ENCODE measurements around the gene ACP3. TPM values are rescaled to one million over a fixed set of nuclear protein-coding genes. Genes with fewer than 3 reads are reported as not detected.

ACP3 gene
- polyA plus RNA-seq, 1 donor from 2014 or later, result not detected

- Histone ChIP-seq H3F3A (ENCODE audit: insufficient read depth, low read length, poor library complexity, severe bottlenecking) (no peaks in the 10 kb centered on the region), H3K36me3 (ENCODE audit: insufficient read depth, low read length) (no peaks in the 10 kb centered on the region), H3K27ac (ENCODE audit: low read length) (no peak overlapping the region), H3K27me3 (ENCODE audit: insufficient read depth, low read depth, low read length) (no peaks in the 10 kb centered on the region), H4K20me1 (ENCODE audit: insufficient read depth) (no peaks in the 10 kb centered on the region), H3K4me2 (ENCODE audit: low read length) (no peak overlapping the region), H2AFZ (ENCODE audit: low read depth, low read length) (no peak overlapping the region), H3K9me3 (ENCODE audit: low read length) (no peaks in the 10 kb centered on the region), H3K4me3 (ENCODE audit: low read length) (no peak overlapping the region), H3K9ac (ENCODE audit: low read length) (no peak overlapping the region), H3K79me2 (replicated peaks; ENCODE audit: insufficient read depth, low read length) (no peaks in the 10 kb centered on the region), H3K9me2 (ENCODE audit: insufficient read depth, low read length) (no peaks in the 10 kb centered on the region)
- no peak for TF ChIP-seq EP300 (conservative IDR thresholded peaks at IDR 0.05; ENCODE audit: poor library complexity, severe bottlenecking)
- TF ChIP-seq POLR2AphosphoS5 (IDR thresholded peaks at IDR 0.05), result no peak
- no peak for TF ChIP-seq RAD21 (conservative IDR thresholded peaks at IDR 0.05)
- TF ChIP-seq SMC3 (conservative IDR thresholded peaks at IDR 0.05; ENCODE audit: poor library complexity), result no peak
- TF ChIP-seq, protein P1, sequence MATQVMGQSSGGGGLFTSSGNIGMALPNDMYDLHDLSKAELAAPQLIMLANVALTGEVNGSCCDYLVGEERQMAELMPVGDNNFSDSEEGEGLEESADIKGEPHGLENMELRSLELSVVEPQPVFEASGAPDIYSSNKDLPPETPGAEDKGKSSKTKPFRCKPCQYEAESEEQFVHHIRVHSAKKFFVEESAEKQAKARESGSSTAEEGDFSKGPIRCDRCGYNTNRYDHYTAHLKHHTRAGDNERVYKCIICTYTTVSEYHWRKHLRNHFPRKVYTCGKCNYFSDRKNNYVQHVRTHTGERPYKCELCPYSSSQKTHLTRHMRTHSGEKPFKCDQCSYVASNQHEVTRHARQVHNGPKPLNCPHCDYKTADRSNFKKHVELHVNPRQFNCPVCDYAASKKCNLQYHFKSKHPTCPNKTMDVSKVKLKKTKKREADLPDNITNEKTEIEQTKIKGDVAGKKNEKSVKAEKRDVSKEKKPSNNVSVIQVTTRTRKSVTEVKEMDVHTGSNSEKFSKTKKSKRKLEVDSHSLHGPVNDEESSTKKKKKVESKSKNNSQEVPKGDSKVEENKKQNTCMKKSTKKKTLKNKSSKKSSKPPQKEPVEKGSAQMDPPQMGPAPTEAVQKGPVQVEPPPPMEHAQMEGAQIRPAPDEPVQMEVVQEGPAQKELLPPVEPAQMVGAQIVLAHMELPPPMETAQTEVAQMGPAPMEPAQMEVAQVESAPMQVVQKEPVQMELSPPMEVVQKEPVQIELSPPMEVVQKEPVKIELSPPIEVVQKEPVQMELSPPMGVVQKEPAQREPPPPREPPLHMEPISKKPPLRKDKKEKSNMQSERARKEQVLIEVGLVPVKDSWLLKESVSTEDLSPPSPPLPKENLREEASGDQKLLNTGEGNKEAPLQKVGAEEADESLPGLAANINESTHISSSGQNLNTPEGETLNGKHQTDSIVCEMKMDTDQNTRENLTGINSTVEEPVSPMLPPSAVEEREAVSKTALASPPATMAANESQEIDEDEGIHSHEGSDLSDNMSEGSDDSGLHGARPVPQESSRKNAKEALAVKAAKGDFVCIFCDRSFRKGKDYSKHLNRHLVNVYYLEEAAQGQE (IDR thresholded peaks at IDR 0.05; ENCODE audit: borderline replicate concordance), result no peak
- TF ChIP-seq EZH2 (IDR thresholded peaks at IDR 0.05; ENCODE audit: borderline replicate concordance, insufficient read depth, low read length, poor library complexity, severe bottlenecking), result no peak
- TF ChIP-seq, protein P2, sequence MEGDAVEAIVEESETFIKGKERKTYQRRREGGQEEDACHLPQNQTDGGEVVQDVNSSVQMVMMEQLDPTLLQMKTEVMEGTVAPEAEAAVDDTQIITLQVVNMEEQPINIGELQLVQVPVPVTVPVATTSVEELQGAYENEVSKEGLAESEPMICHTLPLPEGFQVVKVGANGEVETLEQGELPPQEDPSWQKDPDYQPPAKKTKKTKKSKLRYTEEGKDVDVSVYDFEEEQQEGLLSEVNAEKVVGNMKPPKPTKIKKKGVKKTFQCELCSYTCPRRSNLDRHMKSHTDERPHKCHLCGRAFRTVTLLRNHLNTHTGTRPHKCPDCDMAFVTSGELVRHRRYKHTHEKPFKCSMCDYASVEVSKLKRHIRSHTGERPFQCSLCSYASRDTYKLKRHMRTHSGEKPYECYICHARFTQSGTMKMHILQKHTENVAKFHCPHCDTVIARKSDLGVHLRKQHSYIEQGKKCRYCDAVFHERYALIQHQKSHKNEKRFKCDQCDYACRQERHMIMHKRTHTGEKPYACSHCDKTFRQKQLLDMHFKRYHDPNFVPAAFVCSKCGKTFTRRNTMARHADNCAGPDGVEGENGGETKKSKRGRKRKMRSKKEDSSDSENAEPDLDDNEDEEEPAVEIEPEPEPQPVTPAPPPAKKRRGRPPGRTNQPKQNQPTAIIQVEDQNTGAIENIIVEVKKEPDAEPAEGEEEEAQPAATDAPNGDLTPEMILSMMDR (IDR thresholded peaks at IDR 0.05; ENCODE audit: poor library complexity, severe bottlenecking), result no peak
- TF ChIP-seq TAF1 (IDR thresholded peaks at IDR 0.05; ENCODE audit: low read depth), result no peak
- TF ChIP-seq MXI1 (conservative IDR thresholded peaks at IDR 0.05; ENCODE audit: poor library complexity, severe bottlenecking), result no peak
Measured at GRCh38 chr3:132273036-132273435, 44.2 kb upstream of the ACP3 start.

- Histone ChIP-seq H4K20me1 (ENCODE audit: insufficient read depth) (no peaks in the 10 kb centered on the region), H3K9ac (ENCODE audit: low read length) (no peak overlapping the region), H3K27me3 (ENCODE audit: insufficient read depth, low read depth, low read length) (no peaks in the 10 kb centered on the region), H2AFZ (ENCODE audit: low read depth, low read length) (no peak overlapping the region), H3K9me2 (ENCODE audit: insufficient read depth, low read length) (no peaks in the 10 kb centered on the region), H3K27ac (ENCODE audit: low read length) (no peak overlapping the region), H3K79me2 (replicated peaks; ENCODE audit: insufficient read depth, low read length) (no peaks in the 10 kb centered on the region), H3K9me3 (ENCODE audit: low read length) (no peaks in the 10 kb centered on the region), H3K36me3 (ENCODE audit: insufficient read depth, low read length) (no peaks in the 10 kb centered on the region), H3F3A (ENCODE audit: insufficient read depth, low read length, poor library complexity, severe bottlenecking) (no peaks in the 10 kb centered on the region), H3K4me3 (ENCODE audit: low read length) (no peak overlapping the region), H3K4me2 (ENCODE audit: low read length) (no peak overlapping the region)
- TF ChIP-seq SMC3 (conservative IDR thresholded peaks at IDR 0.05; ENCODE audit: poor library complexity) (no peak), EZH2 (IDR thresholded peaks at IDR 0.05; ENCODE audit: borderline replicate concordance, insufficient read depth, low read length, poor library complexity, severe bottlenecking) (no peak), TAF1 (IDR thresholded peaks at IDR 0.05; ENCODE audit: low read depth) (no peak), EP300 (conservative IDR thresholded peaks at IDR 0.05; ENCODE audit: poor library complexity, severe bottlenecking) (no peak), MXI1 (conservative IDR thresholded peaks at IDR 0.05; ENCODE audit: poor library complexity, severe bottlenecking) (no peak), RAD21 (conservative IDR thresholded peaks at IDR 0.05) (no peak), POLR2AphosphoS5 (IDR thresholded peaks at IDR 0.05) (no peak)
- TF ChIP-seq, protein P2 (IDR thresholded peaks at IDR 0.05; ENCODE audit: poor library complexity, severe bottlenecking), result no peak
- TF ChIP-seq, protein P1 (IDR thresholded peaks at IDR 0.05; ENCODE audit: borderline replicate concordance), result no peak
Measured at GRCh38 chr3:132276228-132276906, 40.8 kb upstream of the ACP3 start.

Data from neural cell (in vitro differentiated cells).